ENCODE data around the gene SH2D4B. TPM values are rescaled to one million over a fixed set of nuclear protein-coding genes. Genes with fewer than 3 reads are reported as not detected.
A peak's percentile ranks its signal among the peaks of the same experiment; 100 is the strongest.

Gene SH2D4B
- total and polyA plus RNA-seq, 2 donors (not counting 3 experiments of a cell fraction or from before 2014, with no cell fraction given) = not detected

GRCh38 chr10:80599424-80599847 is 61.7 kb downstream of the SH2D4B start:
- ChIA-PET POLR2A (no interaction called here), CTCF (interaction anchor here (1.3 to 5.9 kb wide), 6 partner anchors 10 to 325 kb away, joined by 3 to 49 read pairs (median 14); no protein-coding TSS in a partner anchor)
- H3K27me3 ChIP-seq (ENCODE audit: control insufficient read depth in 2 of 2, insufficient read depth in 2 of 2, low read length in 2 of 2) = no peaks in the 10 kb centered on the region
- TF ChIP-seq EZH2 (IDR thresholded peaks at IDR 0.05; ENCODE audit: borderline replicate concordance, low read depth, low read length, severe bottlenecking) (no peak), CTCF (IDR thresholded peaks at IDR 0.05; ENCODE audit: extremely low read depth in 1 of 2, insufficient read depth in 1 of 2, low read depth in 1 of 2, low read length in 2 of 2) (peak; percentile 73 to 86)
- H3K4me2 ChIP-seq (ENCODE audit: insufficient read depth, low read length) = no peak overlapping the region
- H3K36me3 ChIP-seq (ENCODE audit: control insufficient read depth in 2 of 2, extremely low read depth in 1 of 2, insufficient read depth in 2 of 2, low read length in 2 of 2) = no peaks in the 10 kb centered on the region
- no peaks in the 10 kb centered on the region for H4K20me1 ChIP-seq (replicated peaks; ENCODE audit: control insufficient read depth, extremely low read depth, insufficient read depth, low read length)
- DNase-seq (ENCODE audit: low read depth, low spot score) = peak; percentile 62
- dilution Hi-C loops (cut with MboI; ENCODE audit: extremely low pct_ligation_motif_present, low sequenced_read_pairs) = no loop called here
- H2AFZ ChIP-seq (ENCODE audit: low read depth, low read length) = no peak overlapping the region
- intact Hi-C loops (cut with micrococcal nuclease) = loop anchor here (1.0 to 2.0 kb wide), 4 partner anchors 63 to 325 kb away; partner anchors contain the start of gene SH2D4B
- no peaks in the 10 kb centered on the region for H3K79me2 ChIP-seq (ENCODE audit: control insufficient read depth, insufficient read depth, low read length)
- H3K9ac ChIP-seq (replicated peaks; ENCODE audit: extremely low read depth, insufficient read depth, low read length) = no peak overlapping the region
- H3K9me1 ChIP-seq (replicated peaks; ENCODE audit: control insufficient read depth, extremely low read depth, insufficient read depth, low read length) = no peaks in the 10 kb centered on the region
- H3K27ac ChIP-seq (ENCODE audit: insufficient read depth, low read depth, low read length) = no peak overlapping the region
- H3K4me1 ChIP-seq (ENCODE audit: control insufficient read depth, extremely low read depth, insufficient read depth, low read length) = no peaks in the 10 kb centered on the region
- peak; percentile 79 for FAIRE-seq
- no TSS peak for BruUV-seq (replicated peaks)
- H3K9me3 ChIP-seq (replicated peaks; ENCODE audit: control insufficient read depth, insufficient read depth, low read length) = no peaks in the 10 kb centered on the region
- H3K4me3 ChIP-seq (replicated peaks in 1 of 3; ENCODE audit: insufficient read depth in 1 of 3, low read depth in 1 of 3, low read length in 3 of 3) = no peak overlapping the region

GRCh38 chr10:80600256-80600655 is 62.6 kb downstream of the SH2D4B start:
- Histone ChIP-seq H3K27ac (ENCODE audit: insufficient read depth, low read depth, low read length) (no peak overlapping the region), H3K9me3 (replicated peaks; ENCODE audit: control insufficient read depth, insufficient read depth, low read length) (no peaks in the 10 kb centered on the region), H3K27me3 (ENCODE audit: control insufficient read depth in 2 of 2, insufficient read depth in 2 of 2, low read length in 2 of 2) (no peaks in the 10 kb centered on the region), H3K4me3 (replicated peaks in 1 of 3; ENCODE audit: insufficient read depth in 1 of 3, low read depth in 1 of 3, low read length in 3 of 3) (no peak overlapping the region), H3K4me2 (ENCODE audit: insufficient read depth, low read length) (no peak overlapping the region), H3K9me1 (replicated peaks; ENCODE audit: control insufficient read depth, extremely low read depth, insufficient read depth, low read length) (no peaks in the 10 kb centered on the region), H3K36me3 (ENCODE audit: control insufficient read depth in 2 of 2, extremely low read depth in 1 of 2, insufficient read depth in 2 of 2, low read length in 2 of 2) (no peaks in the 10 kb centered on the region), H2AFZ (ENCODE audit: low read depth, low read length) (no peak overlapping the region), H3K4me1 (ENCODE audit: control insufficient read depth, extremely low read depth, insufficient read depth, low read length) (no peaks in the 10 kb centered on the region), H3K9ac (replicated peaks; ENCODE audit: extremely low read depth, insufficient read depth, low read length) (no peak overlapping the region), H3K79me2 (ENCODE audit: control insufficient read depth, insufficient read depth, low read length) (no peaks in the 10 kb centered on the region), H4K20me1 (replicated peaks; ENCODE audit: control insufficient read depth, extremely low read depth, insufficient read depth, low read length) (no peaks in the 10 kb centered on the region)
- BruUV-seq (replicated peaks) = no TSS peak
- CTCF ChIA-PET = interaction anchor here (0.9 to 5.9 kb wide), 7 partner anchors 11 to 245 kb away, joined by 3 to 47 read pairs (median 4); no protein-coding TSS in a partner anchor
- FAIRE-seq (no peak), DNase-seq (ENCODE audit: low read depth, low spot score) (no peak)
- dilution Hi-C loops (cut with MboI; ENCODE audit: extremely low pct_ligation_motif_present, low sequenced_read_pairs) (no loop called here), intact Hi-C loops (cut with micrococcal nuclease) (no loop called here)
- POLR2A ChIA-PET = no interaction called here
- TF ChIP-seq POLR2AphosphoS5 (IDR thresholded peaks at IDR 0.05; ENCODE audit: insufficient read depth, low read depth, low read length) = no peak
- TF ChIP-seq CTCF (IDR thresholded peaks at IDR 0.05; ENCODE audit: extremely low read depth in 1 of 2, insufficient read depth in 1 of 2, low read depth in 1 of 2, low read length in 2 of 2) = no peak
- no peak for TF ChIP-seq JUN (IDR thresholded peaks at IDR 0.05; ENCODE audit: borderline replicate concordance, insufficient read depth, insufficient read length, low read depth)

Measured in endothelial cell of umbilical vein (primary cell).